Lower lobe of right lung (tissue), 2 donors: ENCODE measurements around the gene CUX1. TPM values are rescaled to one million over a fixed set of nuclear protein-coding genes. Genes with fewer than 3 reads are reported as not detected.
"Not testable (repeated sequence)": the region's sequence is repeated elsewhere in the genome, so short reads cannot be mapped to it uniquely, and the experiment has no call there.

Experiments
- ATAC-seq, 2 donors: fragments of 200-7000 bp; cut with Tn5 transposase; one replicate each; pipeline ENCODE4 v1.9.1; 2020 to 2022; ENCODE audit warnings: mild to moderate bottlenecking in 2 of 2, moderate library complexity in 2 of 2
- DNase-seq: peaks from one replicate; pipeline ENCODE4 v3.0.0-alpha.2; 2020
- H3K27ac ChIP-seq: fragments of 200-600 bp; one replicate; pipeline ENCODE4 v1.8.0; 2022
- H3K27me3 ChIP-seq: fragments of 200-600 bp; one replicate; pipeline ENCODE4 v1.8.0; 2022; ENCODE audit warnings: low read depth
- H3K36me3 ChIP-seq: fragments of 200-600 bp; one replicate; pipeline ENCODE4 v1.8.0; 2022; ENCODE audit warnings: mild to moderate bottlenecking
- H3K4me1 ChIP-seq: fragments of 200-600 bp; one replicate; pipeline ENCODE4 v1.8.0; 2022
- H3K4me3 ChIP-seq: fragments of 200-600 bp; one replicate; pipeline ENCODE4 v1.8.0; 2022; ENCODE audit warnings: mild to moderate bottlenecking
- H3K9me3 ChIP-seq: fragments of 200-600 bp; one replicate; pipeline ENCODE4 v1.8.0; 2022
- intact Hi-C: fragments of 100-400 bp; cut with DNase I; formaldehyde crosslinking; loops from one replicate; pipeline ENCODE4 v1.11.0; 2022
- total RNA-seq: library from RNA; stranded (reverse); fragmentation: NEBNext Ultra II Directional; extraction: Animal tissue kit (Norgen Biotek cat#: 25700); gene quantifications from one replicate; pipeline ENCODE4 v1.2.1, GENCODE V29; 2021
- TF ChIP-seq, protein P1 (sequence below): fragments of 200-600 bp; IDR thresholded peaks from one replicate; pipeline ENCODE4 v1.8.0; 2022; ENCODE audit warnings: antibody characterized with exemption, mild to moderate bottlenecking
- donor health status: DM: no; HTN: yes; CAD: no; lungs with severe emphysema.

Gene CUX1
- total RNA-seq, 1 donor from 2014 or later: 118 TPM

DNA sequence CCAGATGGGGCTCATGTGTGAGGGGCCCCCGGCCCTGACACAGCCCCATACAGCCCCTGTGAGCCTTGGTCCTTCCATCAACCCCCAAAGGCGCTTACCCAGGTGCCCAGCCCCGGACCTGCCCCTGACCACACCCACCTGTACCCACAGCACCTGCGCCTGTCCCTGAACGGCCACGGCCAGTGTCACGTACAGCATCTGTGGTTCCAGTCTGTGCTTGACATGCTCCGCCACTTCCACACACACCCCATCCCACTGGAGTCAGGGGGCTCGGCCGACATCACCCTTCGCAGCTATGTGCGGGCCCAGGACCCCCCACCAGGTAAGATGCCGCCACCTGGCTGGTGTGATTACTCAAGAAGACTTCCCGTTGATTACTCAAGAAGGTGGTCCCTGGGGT, 502.8 kb downstream of the CUX1 start:
- ATAC-seq: no peak
- DNase-seq: no peak

DNA sequence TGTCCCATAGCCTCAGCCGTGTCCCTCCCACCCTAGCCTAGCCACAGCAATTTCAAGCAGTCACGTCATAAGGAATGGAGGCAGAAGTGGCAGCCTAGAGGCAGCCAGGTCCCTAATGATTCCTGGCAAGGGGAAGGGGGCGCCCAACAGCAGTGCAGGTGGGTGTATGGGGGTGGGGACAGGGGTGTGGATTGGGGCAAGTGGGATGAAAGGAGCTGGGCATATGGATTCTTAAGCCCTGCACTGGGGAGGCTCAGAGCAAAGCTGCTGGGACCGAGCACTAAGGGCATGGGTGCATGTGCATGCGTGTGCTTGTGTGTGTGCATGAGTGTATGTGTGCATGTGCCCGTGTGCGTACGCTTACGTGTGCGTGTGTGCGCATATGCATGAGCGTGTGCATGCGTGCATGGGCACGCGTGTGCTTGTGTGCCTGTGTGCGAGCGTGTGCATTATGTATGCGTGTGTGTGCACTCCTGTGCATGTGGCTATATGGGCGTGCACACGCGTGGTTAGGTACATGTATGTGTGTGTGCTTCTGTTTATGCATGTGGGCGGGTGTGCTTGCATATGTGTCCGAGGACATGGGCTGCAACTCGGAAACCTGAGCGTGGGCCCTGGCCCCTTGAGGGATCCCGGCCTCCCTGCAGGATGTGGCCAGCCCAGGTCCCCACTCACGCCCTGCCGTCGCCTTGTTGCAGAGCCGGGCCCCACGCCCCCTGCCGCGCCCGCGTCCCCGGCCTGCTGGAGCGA, 503.4 kb downstream of the CUX1 start:
- Histone ChIP-seq H3K27ac (no peak overlapping the region), H3K4me3 (no peak overlapping the region), H3K4me1 (no peaks in the 10 kb centered on the region), H3K9me3 (no peaks in the 10 kb centered on the region), H3K27me3 (no peaks in the 10 kb centered on the region), H3K36me3 (no peaks in the 10 kb centered on the region)
- ATAC-seq (peak in 1 of 2 donors; percentile 8), DNase-seq (no peak)
- TF ChIP-seq, protein P1, sequence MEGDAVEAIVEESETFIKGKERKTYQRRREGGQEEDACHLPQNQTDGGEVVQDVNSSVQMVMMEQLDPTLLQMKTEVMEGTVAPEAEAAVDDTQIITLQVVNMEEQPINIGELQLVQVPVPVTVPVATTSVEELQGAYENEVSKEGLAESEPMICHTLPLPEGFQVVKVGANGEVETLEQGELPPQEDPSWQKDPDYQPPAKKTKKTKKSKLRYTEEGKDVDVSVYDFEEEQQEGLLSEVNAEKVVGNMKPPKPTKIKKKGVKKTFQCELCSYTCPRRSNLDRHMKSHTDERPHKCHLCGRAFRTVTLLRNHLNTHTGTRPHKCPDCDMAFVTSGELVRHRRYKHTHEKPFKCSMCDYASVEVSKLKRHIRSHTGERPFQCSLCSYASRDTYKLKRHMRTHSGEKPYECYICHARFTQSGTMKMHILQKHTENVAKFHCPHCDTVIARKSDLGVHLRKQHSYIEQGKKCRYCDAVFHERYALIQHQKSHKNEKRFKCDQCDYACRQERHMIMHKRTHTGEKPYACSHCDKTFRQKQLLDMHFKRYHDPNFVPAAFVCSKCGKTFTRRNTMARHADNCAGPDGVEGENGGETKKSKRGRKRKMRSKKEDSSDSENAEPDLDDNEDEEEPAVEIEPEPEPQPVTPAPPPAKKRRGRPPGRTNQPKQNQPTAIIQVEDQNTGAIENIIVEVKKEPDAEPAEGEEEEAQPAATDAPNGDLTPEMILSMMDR: no peak
- intact Hi-C loops: no loop called here

More for the DNA sequence above, 502.8 kb downstream of the CUX1 start:
- Histone ChIP-seq H3K27ac (no peak overlapping the region), H3K4me1 (no peaks in the 10 kb centered on the region), H3K36me3 (no peaks in the 10 kb centered on the region), H3K27me3 (no peaks in the 10 kb centered on the region), H3K9me3 (no peaks in the 10 kb centered on the region), H3K4me3 (no peak overlapping the region)
- TF ChIP-seq, protein P1: no peak
- intact Hi-C loops: no loop called here

- intact Hi-C loops: no loop called here
- H3K36me3 ChIP-seq: no peaks in the 10 kb centered on the region
- H3K27ac ChIP-seq: no peak overlapping the region
- H3K9me3 ChIP-seq: no peaks in the 10 kb centered on the region
- TF ChIP-seq, protein P1: no peak
- H3K4me1 ChIP-seq: no peaks in the 10 kb centered on the region
- peak in 1 of 2 donors; percentile 24 for ATAC-seq
- DNase-seq: no peak
- no peak overlapping the region for H3K4me3 ChIP-seq
- H3K27me3 ChIP-seq: peaks cover 2% of the 10 kb centered on the region
Observed at GRCh38 chr7:102321351-102322201, 504.1 kb downstream of the CUX1 start.

GRCh38 chr7:102322202-102322715, 504.8 kb downstream of the CUX1 start:
- H3K27me3 ChIP-seq: peaks cover 5% of the 10 kb centered on the region
- intact Hi-C loops: no loop called here
- H3K9me3 ChIP-seq: no peaks in the 10 kb centered on the region
- H3K4me1 ChIP-seq: no peaks in the 10 kb centered on the region
- H3K27ac ChIP-seq: no peak overlapping the region
- no peak for DNase-seq
- TF ChIP-seq, protein P1: no peak
- no peak for ATAC-seq
- no peak overlapping the region for H3K4me3 ChIP-seq
- no peaks in the 10 kb centered on the region for H3K36me3 ChIP-seq

- Histone ChIP-seq H3K9me3 (no peaks in the 10 kb centered on the region), H3K4me1 (no peaks in the 10 kb centered on the region), H3K36me3 (no peaks in the 10 kb centered on the region), H3K27ac (no peak overlapping the region), H3K27me3 (peaks cover 5% of the 10 kb centered on the region), H3K4me3 (no peak overlapping the region)
- no peak for DNase-seq
- intact Hi-C loops: no loop called here
- ATAC-seq: no peak
- TF ChIP-seq, protein P1: no peak
Observed at GRCh38 chr7:102323914-102324195, 506.4 kb downstream of the CUX1 start.

- not testable (repeated sequence) for DNase-seq
Observed at GRCh38 chr7:102325106-102325505, 507.7 kb downstream of the CUX1 start.

More at GRCh38 chr7:102325106-102325505, 507.7 kb downstream of the CUX1 start:
- H3K4me3 ChIP-seq, H3K4me1 ChIP-seq, H3K27me3 ChIP-seq, intact Hi-C loops, H3K9me3 ChIP-seq, ATAC-seq, H3K36me3 ChIP-seq, H3K27ac ChIP-seq: not testable (repeated sequence)
